HepG2 (cell line): Measurements from ENCODE around the gene ODC1. TPM values are rescaled to one million over a fixed set of nuclear protein-coding genes. Genes with fewer than 3 reads are reported as not detected.
A peak's percentile ranks its signal among the peaks of the same experiment; 100 is the strongest.

Experiments
- ATAC-seq: fragments of 200-7000 bp; cut with Tn5 transposase; 3 replicates; pipeline ENCODE4 v1.9.1; 2020; ENCODE audit warnings: mild to moderate bottlenecking, moderate library complexity
- BruUV-seq: library from RNA; stranded (reverse); fragments of 400-500 nt; replicated peaks from 2 replicates; lab custom pipeline; 2021; lab: Mats Ljungman, UMichigan
- CTCF ChIA-PET: fragments of 300-600 bp; formaldehyde crosslinking; extraction: SDS; loops from one replicate; lab custom pipeline; 2021; ENCODE audit warnings: low total read pairs, inconsistent platforms, low intra/inter-chr PET ratio; lab: Yijun Ruan, JAX
- POLR2A ChIA-PET: fragments of 350-600 bp; sonication (Branson Sonifier 250); formaldehyde crosslinking; loops from one replicate; lab custom pipeline; 2020; ENCODE audit warnings: antibody characterized with exemption, inconsistent platforms; lab: Yijun Ruan, JAX
- DNase-seq: peaks from one replicate; pipeline ENCODE4 v3.0.0-alpha.2; 2015; ENCODE audit warnings: low spot score
- FAIRE-seq: peaks from 3 replicates; lab custom pipeline; 2011; peaks lifted over from hg19 to GRCh38; lab: Jason Lieb, UNC
- H2AFZ ChIP-seq: one replicate; pipeline ENCODE4 v1.6.1; 2011; ENCODE audit warnings: low read length, inconsistent platforms
- H3K27ac ChIP-seq: fragments of 300-600 bp; 3 replicates; pipeline ENCODE4 v1.8.0; 2011; ENCODE audit warnings: mixed run types, mild to moderate bottlenecking, mixed read lengths, low read length, inconsistent platforms; ENCODE audit not compliant: insufficient read depth; ENCODE audit errors: extremely low read length
- H3K27me3 ChIP-seq, 2 experiments: fragments of 200-600 bp in 1 of 2; 2 replicates in 1 of 2; 3 replicates in 1 of 2; pipeline versions ENCODE4 v1.6.0 to v1.8.0; 2011; ENCODE audit warnings: low read length in 2 of 2, mild to moderate bottlenecking in 2 of 2, moderate library complexity in 2 of 2, inconsistent platforms in 1 of 2; ENCODE audit not compliant: insufficient read depth in 2 of 2, control insufficient read depth in 1 of 2
- H3K36me3 ChIP-seq, 2 experiments: fragments of 200-600 bp in 1 of 2; replicated peaks in 1 of 2; 2 replicates in 1 of 2; 3 replicates in 1 of 2; pipeline versions ENCODE4 v1.5.1 to v1.8.0; 2011; ENCODE audit warnings: low read length in 2 of 2, inconsistent platforms in 1 of 2; ENCODE audit not compliant: insufficient read depth in 2 of 2, control insufficient read depth in 1 of 2
- H3K4me1 ChIP-seq: 2 replicates; pipeline ENCODE4 v1.5.1; 2012; ENCODE audit warnings: low read length, inconsistent platforms; ENCODE audit not compliant: insufficient read depth
- H3K4me2 ChIP-seq: 2 replicates; pipeline ENCODE4 v1.6.0; 2011; ENCODE audit warnings: low read depth, low read length, inconsistent platforms
- H3K4me3 ChIP-seq, 3 experiments: fragments of 200-600 bp in 1 of 3; sonication (generic), shearing (Covaris generic) in 1 of 3; replicated peaks in 1 of 3; 2 replicates each; pipeline ENCODE4 v1.5.1; 2011 to 2016; ENCODE audit warnings: low read length in 3 of 3, inconsistent platforms in 2 of 3, low read depth in 2 of 3, mild to moderate bottlenecking in 2 of 3, control low read depth in 1 of 3, mixed read lengths in 1 of 3; ENCODE audit not compliant: insufficient read depth in 1 of 3
- H3K79me2 ChIP-seq: one replicate; pipeline ENCODE4 v1.6.1; 2011; ENCODE audit warnings: low read length, inconsistent platforms; ENCODE audit not compliant: insufficient read depth
- H3K9ac ChIP-seq: 2 replicates; pipeline ENCODE4 v1.6.0; 2011; ENCODE audit warnings: mild to moderate bottlenecking, low read depth, low read length, inconsistent platforms; ENCODE audit not compliant: insufficient read depth
- H3K9me3 ChIP-seq: 2 replicates; pipeline ENCODE4 v1.5.1; 2012; ENCODE audit warnings: mild to moderate bottlenecking, low read length
- H4K20me1 ChIP-seq: 2 replicates; pipeline ENCODE4 v1.6.0; 2011; ENCODE audit warnings: inconsistent platforms, mild to moderate bottlenecking, low read length, moderate library complexity; ENCODE audit not compliant: insufficient read depth
- DBP ChIP-seq: sonication (generic); formaldehyde crosslinking; IDR thresholded peaks from 2 replicates; pipeline ENCODE4 v1.4.0; 2020; ENCODE audit warnings: missing genetic modification reagents; ENCODE audit errors: not compliant biosample characterization
- HNF4G ChIP-seq, 2 experiments: sonication (generic) in 1 of 2; formaldehyde crosslinking in 1 of 2; IDR thresholded peaks; 2 replicates each; pipeline versions ENCODE4 v1.4.0 to v1.6.1; 2011 to 2020; ENCODE audit warnings: borderline replicate concordance in 2 of 2, low read depth in 2 of 2, mild to moderate bottlenecking in 2 of 2, low read length in 1 of 2, missing genetic modification reagents in 1 of 2, moderate library complexity in 1 of 2
- IKZF4 ChIP-seq: sonication (generic); formaldehyde crosslinking; IDR thresholded peaks from 2 replicates; pipeline ENCODE4 v1.5.1; 2020; ENCODE audit warnings: borderline replicate concordance, mild to moderate bottlenecking, low read depth, missing genetic modification reagents; ENCODE audit errors: not compliant biosample characterization
- MAFF ChIP-seq: IDR thresholded peaks from 2 replicates; pipeline ENCODE4 v1.6.1; 2011; ENCODE audit warnings: low read depth, low read length, improper control_type of control experiment
- MXD1 ChIP-seq: sonication (generic); formaldehyde crosslinking; IDR thresholded peaks from 2 replicates; pipeline ENCODE4 v1.4.0; 2020; ENCODE audit warnings: mild to moderate bottlenecking, missing genetic modification reagents
- PAXIP1 ChIP-seq: sonication (generic); formaldehyde crosslinking; conservative IDR thresholded peaks from 2 replicates; pipeline ENCODE4 v1.4.0; 2020; ENCODE audit warnings: mild to moderate bottlenecking, missing genetic modification reagents, moderate library complexity
- SMC3 ChIP-seq: IDR thresholded peaks from 2 replicates; pipeline ENCODE4 v1.6.1; 2011; ENCODE audit warnings: low read length, improper control_type of control experiment
- TBP ChIP-seq: sonication (generic); formaldehyde crosslinking; IDR thresholded peaks from 2 replicates; pipeline ENCODE4 v1.5.0; 2020; ENCODE audit warnings: missing genetic modification reagents
- ZNF138 ChIP-seq: sonication (generic); formaldehyde crosslinking; IDR thresholded peaks from 2 replicates; pipeline ENCODE4 v1.5.0; 2020; ENCODE audit warnings: mild to moderate bottlenecking, low read depth, missing genetic modification reagents
- ZNF296 ChIP-seq: sonication (generic); formaldehyde crosslinking; conservative IDR thresholded peaks from 2 replicates; pipeline ENCODE4 v1.5.0; 2020; ENCODE audit warnings: mild to moderate bottlenecking, missing genetic modification reagents
- ZNF512 ChIP-seq: sonication (generic); formaldehyde crosslinking; IDR thresholded peaks from 2 replicates; pipeline ENCODE4 v1.4.0; 2020; ENCODE audit warnings: mild to moderate bottlenecking, missing genetic modification reagents
- ZNF629 ChIP-seq: sonication (generic); formaldehyde crosslinking; conservative IDR thresholded peaks from 2 replicates; pipeline ENCODE4 v1.5.0; 2020; ENCODE audit warnings: missing genetic modification reagents
- ZNF788 ChIP-seq: sonication (generic); formaldehyde crosslinking; IDR thresholded peaks from 2 replicates; pipeline ENCODE4 v1.5.0; 2020; ENCODE audit warnings: mild to moderate bottlenecking, missing genetic modification reagents, borderline replicate concordance
- ZNF850 ChIP-seq: sonication (generic); formaldehyde crosslinking; conservative IDR thresholded peaks from 2 replicates; pipeline ENCODE4 v1.9.0; 2021; ENCODE audit warnings: mild to moderate bottlenecking, missing genetic modification reagents
- WGBS: methylation state at CpG from one replicate; pipeline ENCODE4 v1.1.6; 2017; ENCODE audit warnings: low lambda C conversion rate; 5-methylcytosine and 5-hydroxymethylcytosine counted together
- in situ Hi-C: cut with HindIII; loops from 2 replicates; pipeline ENCODE4 v1.10.0; 2017; ENCODE audit warnings: low pct_unique_long_range_greater_than_20kb; ENCODE audit not compliant: extremely low pct_ligation_motif_present
- intact Hi-C: fragments of 100-400 bp; cut with micrococcal nuclease; formaldehyde crosslinking; loops from one replicate; pipeline ENCODE4 v1.10.0; 2022; ENCODE audit not compliant: unreplicated experiment
- polyA plus RNA-seq, 8 experiments: library from polyadenylated mRNA; depleted of rRNA in 3 of 8; stranded (reverse) in 7 of 8; unstranded in 1 of 8; fragments of >200 nt; fragmentation: Illumina TruSeq in 4 of 8; extraction: Trizol in 4 of 8; gene quantifications; 2 replicates each; pipeline versions ENCODE4 v1.2.1 to v1.2.3, GENCODE V29; 2011 to 2016; ENCODE audit warnings: low read depth in 4 of 8, missing spikeins in 1 of 8, mixed read lengths in 1 of 8; ENCODE audit not compliant: insufficient read depth in 1 of 8
- total RNA-seq, 5 experiments: library from RNA; depleted of rRNA; stranded (reverse); fragments of >200 nt; fragmentation: Illumina TruSeq; extraction: Trizol; gene quantifications; 2 replicates each; pipeline ENCODE4 v1.2.3, GENCODE V29; 2016; ENCODE audit warnings: low read depth in 1 of 5

Gene ODC1
- total and polyA plus RNA-seq, 2 of the 13 experiments (the other 11 are each of a cell fraction or from before 2014, with no cell fraction given): 142 to 371 TPM

GRCh38 chr2:10434886-10435819 is 13.0 kb downstream of the ODC1 start:
- H3K27me3 ChIP-seq: peaks cover 10 to 49% of the 10 kb centered on the region in 2 experiments
- DNase-seq: peak; percentile 80
- WGBS: 12% methylated on average over 16 of the region's 28 CpGs
- peaks cover 57% of the 10 kb centered on the region for H3K4me1 ChIP-seq
- peak; percentile 72 for FAIRE-seq
- no peak overlapping the region for H2AFZ ChIP-seq
- ChIA-PET CTCF (interaction anchor here (0.7 to 2.5 kb wide), 8 partner anchors 129 to 363 kb away, joined by 3 to 32 read pairs (median 8); no protein-coding TSS in a partner anchor), POLR2A (interaction anchor here (0.5 to 2.7 kb wide), 5 partner anchors 14 to 415 kb away, joined by 4 to 20 read pairs (median 8); partner anchors contain the start of gene ODC1)
- no peaks in the 10 kb centered on the region for H4K20me1 ChIP-seq
- H3K4me3 ChIP-seq: peak overlapping the region in 1 of 3 experiments; percentile 28; a peak in 1 of 6 replicates
- no peaks in the 10 kb centered on the region for H3K9me3 ChIP-seq
- no TSS peak for BruUV-seq
- no peak overlapping the region for H3K9ac ChIP-seq
- peaks cover 5 to 10% of the 10 kb centered on the region in 2 experiments for H3K36me3 ChIP-seq
- in situ Hi-C loops (loop anchor here (5.0 to 25.0 kb wide), 3 partner anchors 313 to 623 kb away; partner anchors contain the start of gene RRM2), intact Hi-C loops (loop anchor here (1.0 to 5.0 kb wide), 5 partner anchors 26 to 311 kb away; no protein-coding TSS in a partner anchor)
- peak overlapping the region; percentile 56 for H3K4me2 ChIP-seq
- no peak overlapping the region for H3K27ac ChIP-seq
- H3K79me2 ChIP-seq: no peaks in the 10 kb centered on the region
- ATAC-seq: peak; percentile 82
- no peak for TF ChIP-seq DBP (CRISPR knock-in tag)
- TF ChIP-seq ZNF629: peak; percentile 18; the same call in 1 of the 2 replicates
- 0 out of 2 replicates have a peak, but pooled peaks have one; percentile 31 for TF ChIP-seq PAXIP1 (CRISPR knock-in tag)
- TF ChIP-seq HNF4G (IDR thresholded peaks at IDR 0.05; ENCODE audit: borderline replicate concordance, low read depth, low read length): no peak
- no peak for TF ChIP-seq HNF4G (CRISPR knock-in tag; IDR thresholded peaks at IDR 0.05; ENCODE audit: borderline replicate concordance, low read depth)
- no peak for TF ChIP-seq ZNF850 (CRISPR knock-in tag)
- TF ChIP-seq ZNF512 (CRISPR knock-in tag): no peak
- no peak for TF ChIP-seq MXD1 (CRISPR knock-in tag)
- no peak; the same call in 1 of the 2 replicates for TF ChIP-seq ZNF788 (CRISPR knock-in tag)
- TF ChIP-seq TBP (CRISPR knock-in tag): no peak
- peak; percentile 80 for TF ChIP-seq SMC3
- no peak for TF ChIP-seq ZNF138
- no peak for TF ChIP-seq MAFF
- TF ChIP-seq ZNF296 (CRISPR knock-in tag): no peak
- TF ChIP-seq IKZF4 (CRISPR knock-in tag): no peak
